ENCODE data around the gene CABLES1.

- no peak for TF ChIP-seq CTCF (IDR thresholded peaks at IDR 0.05; ENCODE audit: insufficient read depth, low read length)
- no peak for TF ChIP-seq POLR2AphosphoS5 (IDR thresholded peaks at IDR 0.05; ENCODE audit: low read depth)
- TF ChIP-seq REST (IDR thresholded peaks at IDR 0.05; ENCODE audit: insufficient replicate concordance, low read depth): no peak
- TF ChIP-seq GABPA (IDR thresholded peaks at IDR 0.05; ENCODE audit: low read depth): no peak
Observed at GRCh38 chr18:23302511-23302850, 167.2 kb downstream of the CABLES1 start.

All from HL-60 (cell line).